ENCODE measurements around the gene SIL1.
"Not testable (repeated sequence)": the region's sequence is repeated elsewhere in the genome, so short reads cannot be mapped to it uniquely, and the experiment has no call there.

The SIL1 gene

DNA sequence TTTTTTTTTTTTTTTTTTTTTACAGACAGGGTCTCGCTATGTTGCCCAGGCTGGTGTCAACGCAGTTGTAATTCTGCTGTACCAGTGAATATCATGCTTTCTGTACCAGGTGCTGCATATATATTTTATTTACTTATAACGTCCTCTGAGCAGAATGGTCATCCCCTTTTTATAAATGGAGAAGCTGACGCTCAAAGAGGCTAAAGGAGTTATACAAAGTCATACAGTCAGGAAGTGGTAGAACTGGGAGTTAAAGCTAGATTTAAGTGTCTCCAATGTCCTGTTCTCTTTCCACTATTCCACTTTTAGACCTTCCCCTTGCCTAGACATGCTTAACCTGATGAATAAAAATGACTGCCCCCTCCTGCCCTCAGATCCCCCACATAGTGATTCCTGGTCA, 1.2 kb upstream of the SIL1 start:
- no peak for DNase-seq

- no peak for DNase-seq
Observed at GRCh38 chr5:139196296-139196956, 1.7 kb downstream of the SIL1 start.

DNA sequence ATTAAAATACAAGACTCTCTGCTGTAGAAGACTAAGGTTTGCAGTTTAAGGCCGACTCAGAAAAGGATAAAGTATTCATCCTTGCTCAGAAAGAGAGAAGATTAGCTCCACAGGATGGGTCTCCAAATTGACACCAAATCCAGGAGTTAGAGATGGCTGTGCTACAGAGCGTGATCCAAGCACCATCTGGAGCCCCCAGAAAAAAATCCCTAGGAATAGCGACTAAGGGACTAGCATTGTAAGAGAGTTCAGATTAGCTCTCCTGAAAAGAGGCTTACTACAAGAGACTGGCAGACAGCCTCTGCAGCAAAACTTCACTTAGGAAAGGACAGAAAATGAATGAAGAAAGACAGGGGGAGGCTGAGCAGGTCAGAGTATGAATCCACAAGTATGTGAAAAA, 3.7 kb downstream of the SIL1 start:
- DNase-seq, result no peak

DNA sequence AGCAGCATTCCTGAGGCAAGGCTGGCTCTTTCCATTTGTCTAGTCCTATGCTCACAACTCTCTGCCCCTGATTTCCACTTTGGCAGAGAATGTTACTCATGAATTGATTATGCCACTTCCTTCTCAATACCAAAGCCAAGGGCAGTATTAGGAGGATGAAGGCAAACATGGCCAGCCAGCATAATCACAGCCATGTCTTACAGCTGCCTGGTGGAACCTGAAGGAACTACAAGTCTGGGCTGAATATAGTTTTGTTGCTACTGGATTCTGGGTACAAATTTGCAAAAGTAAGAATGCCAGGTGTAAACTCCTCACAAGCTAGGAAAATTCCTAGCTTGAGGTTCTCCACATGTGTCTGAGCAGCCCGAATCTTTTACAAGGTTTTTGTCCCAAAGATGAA, 4.2 kb downstream of the SIL1 start:
- DNase-seq, result no peak

DNA sequence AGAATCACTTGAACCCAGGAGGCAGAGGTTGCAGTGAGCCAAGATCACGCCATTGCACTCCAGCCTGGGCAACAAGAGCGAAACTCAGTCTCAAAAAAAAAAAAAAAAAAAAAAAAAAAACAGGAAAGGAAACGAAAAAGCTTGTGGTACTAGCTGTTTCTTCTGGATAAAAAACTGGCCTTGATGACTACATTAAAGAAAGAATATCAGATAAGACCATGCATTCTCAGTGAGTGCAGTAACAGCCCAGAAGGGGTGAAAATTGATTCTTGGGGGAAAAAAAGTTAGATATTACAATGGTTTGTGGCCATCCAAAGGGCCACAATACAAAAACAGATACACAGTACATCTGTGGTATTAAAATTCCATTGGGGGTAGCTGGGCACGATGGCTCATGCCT, 5.3 kb downstream of the SIL1 start:
- DNase-seq, result not testable (repeated sequence)

DNA sequence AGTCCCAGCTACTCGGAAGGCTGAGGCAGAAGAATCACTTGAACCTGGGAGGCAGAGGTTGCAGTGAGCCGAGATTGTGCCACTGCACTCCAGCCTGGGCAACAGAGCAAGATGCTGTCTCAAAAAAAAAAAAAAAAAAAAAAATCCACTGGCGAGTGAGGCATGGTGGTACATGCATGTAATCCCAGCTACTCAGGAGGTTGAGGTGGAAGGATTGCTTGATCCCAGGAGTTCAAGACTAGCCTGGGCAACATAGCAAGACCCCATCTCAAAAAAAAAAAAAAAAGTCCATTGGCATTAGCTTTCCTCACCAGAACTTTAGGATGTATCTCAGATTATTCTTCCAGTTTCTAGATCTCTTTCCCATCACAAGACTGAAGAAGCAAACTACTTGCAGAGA, 6.2 kb downstream of the SIL1 start:
- not testable (repeated sequence) for DNase-seq

- peak; percentile 68 for DNase-seq
Observed at GRCh38 chr5:139190125-139190524, 8.0 kb downstream of the SIL1 start.

GRCh38 chr5:139188558-139189270, 9.5 kb downstream of the SIL1 start:
- no peak for DNase-seq

DNA sequence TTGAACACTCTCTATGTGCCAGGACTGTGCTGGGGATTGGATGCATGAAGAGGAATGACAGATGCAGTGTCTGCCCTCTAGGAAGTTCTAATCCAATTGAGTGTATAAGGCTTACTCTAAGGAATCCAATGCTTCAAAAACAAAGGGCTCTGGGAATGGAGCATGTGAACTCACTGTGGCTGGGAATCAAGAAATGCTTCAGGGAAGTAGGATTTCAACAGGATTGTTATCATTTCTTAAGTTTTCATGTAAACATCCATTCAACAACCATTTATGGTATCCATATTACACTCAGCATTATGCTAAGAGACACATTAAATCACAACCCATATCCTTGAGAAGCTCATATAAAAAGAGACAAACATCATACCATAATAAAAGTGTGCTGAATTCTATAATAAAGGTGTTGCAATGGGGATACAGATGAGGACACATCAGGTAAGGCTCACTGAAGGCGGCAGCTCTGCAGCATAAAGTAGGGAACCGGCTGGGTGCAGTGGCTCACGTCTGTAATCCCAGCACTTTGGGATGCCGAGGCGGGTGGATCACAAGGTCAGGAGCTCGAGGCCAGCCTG, 11.3 kb downstream of the SIL1 start:
- DNase-seq, result no peak

DNA sequence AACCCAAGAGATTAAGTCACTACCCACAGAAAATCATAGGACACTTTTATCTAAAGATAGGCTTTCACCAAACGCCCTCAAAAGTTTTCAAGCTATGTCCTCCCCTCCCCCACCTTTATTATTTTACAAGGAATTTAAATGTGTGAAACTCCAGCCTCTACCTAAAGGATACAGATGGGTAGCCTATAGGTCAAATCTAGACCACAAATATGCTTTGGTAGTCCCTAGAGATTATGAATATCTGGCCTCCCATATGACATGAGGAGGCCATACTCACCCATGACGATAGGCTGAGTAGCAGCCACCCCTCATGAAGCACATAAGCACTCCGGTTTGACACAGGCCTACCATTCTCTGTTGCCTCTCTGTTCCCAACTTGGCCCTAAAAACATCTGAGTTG, 11.9 kb downstream of the SIL1 start:
- no peak for DNase-seq

- no peak for DNase-seq
Observed at GRCh38 chr5:139185589-139185988, 12.6 kb downstream of the SIL1 start.

DNA sequence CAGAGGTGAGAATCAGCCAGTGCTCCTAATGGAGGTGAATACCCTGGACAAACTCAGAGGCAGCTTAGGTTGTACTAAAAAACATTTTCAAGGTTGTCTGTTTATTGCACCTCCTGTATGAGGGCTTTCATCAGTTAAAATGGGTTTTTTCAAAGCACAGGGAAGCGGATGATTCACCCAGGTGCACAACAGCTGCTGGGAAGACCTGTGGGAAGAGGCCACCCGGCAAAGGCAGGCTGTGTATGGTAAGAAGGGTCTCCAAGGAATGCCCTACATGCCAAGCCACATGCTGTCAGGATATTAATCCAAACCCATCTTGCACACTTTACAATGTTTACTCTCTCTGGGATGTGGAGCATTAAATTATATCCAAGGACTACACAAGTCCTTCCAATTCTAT, 14.7 kb downstream of the SIL1 start:
- no peak for DNase-seq

DNA sequence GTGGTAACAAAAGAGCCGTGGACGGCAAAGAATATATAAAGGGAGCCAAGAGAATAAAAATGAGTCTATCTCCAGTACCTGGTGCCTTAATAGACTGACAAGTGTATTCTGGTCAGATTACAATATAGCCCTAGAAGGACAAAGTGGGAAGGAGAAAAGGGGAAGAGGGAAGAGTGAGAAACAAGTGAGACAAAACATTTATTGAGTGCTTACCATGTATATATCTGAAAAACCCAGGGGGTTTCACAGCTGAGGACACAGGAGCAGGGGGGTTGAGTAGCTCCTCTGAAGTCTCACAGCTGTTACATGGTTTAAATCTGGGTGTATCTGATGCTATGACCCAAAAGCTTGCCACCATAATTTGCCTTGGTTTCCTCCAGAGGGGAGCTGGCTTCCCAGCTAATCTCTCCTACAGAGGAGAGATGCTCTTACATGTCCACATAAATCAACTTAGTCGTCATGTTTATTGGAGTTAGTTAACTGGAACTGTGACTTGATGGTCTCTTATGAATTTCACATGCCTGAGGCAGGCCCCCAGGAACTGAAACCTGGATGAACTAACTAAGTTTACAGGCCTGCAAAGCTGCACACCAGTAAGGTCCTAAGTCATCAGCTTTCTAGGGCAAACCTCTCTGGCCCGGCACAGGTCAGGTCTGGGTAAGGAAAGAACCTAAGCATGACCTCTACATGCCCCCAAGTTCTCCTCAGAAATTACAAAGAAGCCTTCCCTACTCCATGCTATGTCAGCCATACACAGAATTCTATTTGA, 15.5 kb downstream of the SIL1 start:
- no peak for DNase-seq

DNA sequence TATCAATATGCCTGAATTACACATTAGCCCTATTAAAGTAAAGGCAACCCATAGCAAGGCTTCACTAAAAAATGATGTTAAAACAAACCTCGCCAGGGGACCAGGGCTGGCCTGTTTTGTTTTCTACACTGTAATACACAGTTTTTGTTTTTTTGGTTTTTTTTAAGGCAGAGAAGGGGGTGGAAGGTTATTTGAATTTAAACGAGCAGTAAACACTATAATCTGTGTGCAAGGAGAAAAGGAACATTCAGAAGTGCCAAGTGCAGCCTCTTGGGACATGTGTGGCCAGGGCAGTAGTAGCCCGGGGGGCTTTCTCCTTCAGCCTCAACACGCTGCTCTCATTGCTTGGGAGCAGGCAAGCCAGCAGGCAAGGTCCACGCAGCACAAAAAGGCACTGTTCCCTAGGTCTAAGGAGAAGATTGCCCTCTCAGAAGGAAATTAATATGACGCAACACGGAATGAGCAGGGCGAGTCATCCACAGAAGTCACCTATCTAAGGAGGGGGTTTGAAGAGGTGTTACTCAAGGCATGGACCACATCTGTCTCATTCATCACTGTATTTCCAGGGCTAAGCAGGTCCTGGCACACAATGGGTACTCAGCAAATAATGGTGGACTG, 16.2 kb downstream of the SIL1 start:
- DNase-seq, result peak; percentile 73

DNA sequence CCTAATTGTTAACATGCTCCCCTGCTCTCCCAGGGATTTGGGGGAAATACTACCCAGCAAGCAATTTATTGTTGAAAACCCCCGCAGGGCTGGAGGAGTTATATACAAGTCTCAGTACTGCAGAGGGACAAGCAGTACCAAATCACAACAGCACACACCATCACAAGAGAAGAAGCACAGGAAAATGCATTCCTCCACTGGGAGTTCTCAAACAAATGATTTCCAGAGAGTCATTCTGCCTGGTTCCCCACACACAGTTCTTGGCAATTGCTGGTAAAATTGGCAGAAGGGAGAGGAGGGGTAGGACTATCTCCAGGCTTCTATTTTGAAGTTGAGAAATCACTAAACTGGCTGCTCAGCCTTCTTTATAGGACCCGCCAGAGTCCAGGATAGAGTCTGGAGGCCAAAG, 16.8 kb downstream of the SIL1 start:
- no peak for DNase-seq

GRCh38 chr5:139180850-139181249, 17.3 kb downstream of the SIL1 start:
- DNase-seq, result no peak

DNA sequence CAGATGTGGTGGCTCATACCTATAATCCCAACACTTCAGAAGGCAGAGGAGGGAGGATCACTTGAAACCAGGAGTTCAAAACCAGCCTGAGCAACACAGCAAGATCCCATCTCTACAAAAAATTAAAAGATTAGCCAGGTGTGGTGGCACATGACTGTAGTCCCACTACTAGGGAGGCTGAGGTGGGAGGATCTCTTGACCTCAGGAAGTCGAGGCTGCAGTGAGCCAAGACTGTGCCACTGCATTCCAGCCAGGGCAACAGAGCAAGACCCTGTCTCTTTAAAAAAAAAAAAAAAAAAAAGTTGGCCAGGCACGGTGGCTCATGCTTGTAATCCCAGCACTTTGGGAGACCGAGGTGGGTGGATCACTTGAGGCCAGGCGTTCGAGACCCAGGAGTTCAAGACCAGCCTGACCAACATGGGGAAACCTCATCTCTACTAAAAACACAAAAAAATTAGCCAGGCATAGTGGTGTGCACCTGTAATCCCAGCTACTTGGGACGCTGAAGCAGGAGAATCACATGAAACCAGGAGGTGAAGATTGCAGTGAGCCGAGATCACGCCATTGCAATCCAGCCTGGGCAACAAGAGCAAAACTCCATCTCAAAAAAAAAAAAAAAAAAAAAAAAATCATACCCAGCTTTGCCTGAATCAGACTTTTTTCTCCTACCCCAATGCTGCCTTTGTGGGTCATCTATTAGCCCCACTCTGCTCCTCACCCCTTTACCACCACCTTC, 18.2 kb downstream of the SIL1 start:
- DNase-seq, result not testable (repeated sequence)

DNA sequence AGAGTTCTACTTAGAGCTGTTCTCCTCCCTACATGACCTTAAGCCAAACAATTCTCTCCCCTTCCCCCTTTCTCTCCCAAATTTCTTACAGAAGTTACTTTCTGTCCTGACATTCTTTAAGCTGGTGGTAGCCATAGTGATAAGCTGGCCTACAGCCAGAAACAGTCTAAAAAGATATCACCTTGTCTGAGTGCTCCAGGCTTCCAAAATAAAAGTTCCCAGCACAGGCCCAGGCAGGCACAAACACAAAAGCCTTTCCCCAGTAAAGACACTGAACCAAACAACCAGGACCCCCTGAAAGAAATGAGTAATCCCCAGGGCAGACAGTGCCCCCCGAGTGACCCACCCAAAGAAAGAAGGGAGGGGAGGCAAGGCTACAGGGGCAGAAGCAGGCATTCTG, 19.2 kb downstream of the SIL1 start:
- DNase-seq, result peak; percentile 70

- DNase-seq, result no peak
Observed at GRCh38 chr5:139178589-139178917, 19.6 kb downstream of the SIL1 start.

- no peak for DNase-seq
Observed at GRCh38 chr5:139177809-139178588, 20.2 kb downstream of the SIL1 start.

DNA sequence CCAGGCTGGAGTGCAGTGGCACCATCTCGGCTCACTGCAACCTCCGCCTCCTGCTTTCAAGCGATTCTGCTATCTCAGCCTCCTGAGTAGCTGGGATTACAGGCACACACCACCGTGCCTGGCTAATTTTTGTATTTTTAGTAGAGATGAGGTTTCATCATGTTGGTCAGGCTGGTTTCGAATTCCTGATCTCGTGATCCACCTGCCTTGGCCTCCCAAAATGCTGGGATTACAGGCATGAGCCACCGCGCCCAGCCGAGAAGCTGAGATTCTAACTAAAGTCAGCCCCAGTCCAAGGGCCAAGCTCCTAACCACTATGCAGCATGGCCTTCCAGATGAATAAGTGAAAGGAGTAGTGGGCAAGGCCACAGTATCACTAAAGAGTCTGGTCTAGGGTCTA, 20.9 kb downstream of the SIL1 start:
- not testable (repeated sequence) for DNase-seq

- not testable (repeated sequence) for DNase-seq
Observed at GRCh38 chr5:139174382-139174781, 23.8 kb downstream of the SIL1 start.
